Stimulated activated CD8-positive, alpha-beta memory T cell treated with anti-CD3 and anti-CD28 coated beads, Interleukin-2, amount 100 ng/mL, for 1 hour (primary cell): ENCODE results near the gene NXPH4.

Experiments
- DNase-seq, 2 donors: peaks; one replicate each; pipeline ENCODE4 v3.0.0-alpha.2; 2020; ENCODE audit warnings: low read depth in 2 of 2

NXPH4 gene

GRCh38 chr12:57231276-57232021 is 14.9 kb downstream of the NXPH4 start:
- DNase-seq, result no peak

GRCh38 chr12:57232156-57232756 is 15.7 kb downstream of the NXPH4 start:
- no peak for DNase-seq

GRCh38 chr12:57233357-57234232 is 17.0 kb downstream of the NXPH4 start:
- DNase-seq, result no peak

GRCh38 chr12:57234233-57234570 is 17.6 kb downstream of the NXPH4 start:
- no peak for DNase-seq

- no peak for DNase-seq
Measured at GRCh38 chr12:57234571-57235016, 18.0 kb downstream of the NXPH4 start.

- DNase-seq, result no peak
Measured at GRCh38 chr12:57235017-57235727, 18.6 kb downstream of the NXPH4 start.

- no peak for DNase-seq
Measured at GRCh38 chr12:57235728-57236131, 19.1 kb downstream of the NXPH4 start.

GRCh38 chr12:57236201-57236924 is 19.8 kb downstream of the NXPH4 start:
- no peak for DNase-seq

GRCh38 chr12:57236925-57237595 is 20.5 kb downstream of the NXPH4 start:
- no peak for DNase-seq

- no peak for DNase-seq
Measured at GRCh38 chr12:57237596-57237931, 21.0 kb downstream of the NXPH4 start.

- no peak for DNase-seq
Measured at GRCh38 chr12:57237932-57238853, 21.6 kb downstream of the NXPH4 start.

- peak; percentile 68 to 73 for DNase-seq
Measured at GRCh38 chr12:57238854-57239554, 22.4 kb downstream of the NXPH4 start.

GRCh38 chr12:57239587-57240065 is 23.0 kb downstream of the NXPH4 start:
- DNase-seq, result no peak

- DNase-seq, result peak; percentile 34 to 62
Measured at GRCh38 chr12:57240066-57240921, 23.7 kb downstream of the NXPH4 start.

GRCh38 chr12:57240926-57241401 is 24.4 kb downstream of the NXPH4 start:
- DNase-seq, result no peak

GRCh38 chr12:57241402-57242310 is 25.1 kb downstream of the NXPH4 start:
- DNase-seq, result no peak

GRCh38 chr12:57242329-57242690 is 25.7 kb downstream of the NXPH4 start:
- DNase-seq, result no peak
